Esophagus squamous epithelium (tissue), 5 donors: ENCODE data around the gene NRAP. TPM values are rescaled to one million over a fixed set of nuclear protein-coding genes. Genes with fewer than 3 reads are reported as not detected.
A peak's percentile ranks its signal among the peaks of the same experiment; 100 is the strongest.

Source experiments
- DNase-seq: peaks from one replicate; lab custom pipeline; 2025; lab: John Stamatoyannopoulos, UW
- H3K27ac ChIP-seq, 4 donors: fragments of 200-600 bp; sonication (generic); one replicate each; pipeline ENCODE4 v1.5.1; 2016 to 2019; ENCODE audit warnings: mild to moderate bottlenecking in 1 of 4
- H3K27me3 ChIP-seq, 4 donors: fragments of 200-600 bp; sonication (generic); 1 replicate in 3 of 4; 2 replicates in 1 of 4; pipeline versions ENCODE4 v1.5.1 to v1.6.0; 2017 to 2021; ENCODE audit warnings: antibody characterized with exemption in 1 of 4
- H3K36me3 ChIP-seq, 3 donors: fragments of 200-600 bp; sonication (generic); one replicate each; pipeline ENCODE4 v1.5.1; 2016 to 2019
- H3K4me1 ChIP-seq, 3 donors: fragments of 200-600 bp; sonication (generic); one replicate each; pipeline ENCODE4 v1.5.1; 2017 to 2019
- H3K4me3 ChIP-seq, 4 donors: fragments of 200-600 bp; sonication (generic); 1 replicate in 3 of 4; 2 replicates in 1 of 4; pipeline ENCODE4 v1.5.1; 2016 to 2019; ENCODE audit warnings: mild to moderate bottlenecking in 2 of 4, moderate library complexity in 1 of 4
- H3K9me3 ChIP-seq, 3 donors: fragments of 200-600 bp; sonication (generic); one replicate each; pipeline ENCODE4 v1.5.1; 2016 to 2019
- POLR2A ChIP-seq, 4 donors: fragments of 450-650 bp; IDR thresholded peaks; one replicate each; pipeline ENCODE4 v1.6.1; 2017; ENCODE audit warnings: antibody characterized with exemption in 4 of 4, mild to moderate bottlenecking in 4 of 4, moderate library complexity in 3 of 4
- WGBS, 2 donors: methylation state at CpG; one replicate each; pipeline ENCODE4 v1.1.5; 2018; 5-methylcytosine and 5-hydroxymethylcytosine counted together
- intact Hi-C: fragments of 100-400 bp; cut with DNase I; formaldehyde crosslinking; loops from one replicate; pipeline ENCODE4 v1.15.0; 2022
- total RNA-seq, 4 donors: library from RNA; depleted of rRNA; stranded (reverse); fragments of >200 nt; gene quantifications; one replicate each; pipeline ENCODE4 v1.1.0, GENCODE V29; 2016
- TF ChIP-seq, protein P1 (sequence below), 6 experiments: fragments of 450-650 bp in 4 of 6; fragments of 200-600 bp in 2 of 6; sonication (generic) in 2 of 6; IDR thresholded peaks; one replicate each; pipeline ENCODE4 v1.5.1; 2016 to 2019; ENCODE audit warnings: antibody characterized with exemption in 6 of 6, mild to moderate bottlenecking in 4 of 6, moderate library complexity in 4 of 6
- donor health status: DM: yes; HTN: yes; CAD: no.

NRAP gene
- total RNA-seq, 4 donors from 2014 or later: 0.08 TPM; not detected in 3

DNA sequence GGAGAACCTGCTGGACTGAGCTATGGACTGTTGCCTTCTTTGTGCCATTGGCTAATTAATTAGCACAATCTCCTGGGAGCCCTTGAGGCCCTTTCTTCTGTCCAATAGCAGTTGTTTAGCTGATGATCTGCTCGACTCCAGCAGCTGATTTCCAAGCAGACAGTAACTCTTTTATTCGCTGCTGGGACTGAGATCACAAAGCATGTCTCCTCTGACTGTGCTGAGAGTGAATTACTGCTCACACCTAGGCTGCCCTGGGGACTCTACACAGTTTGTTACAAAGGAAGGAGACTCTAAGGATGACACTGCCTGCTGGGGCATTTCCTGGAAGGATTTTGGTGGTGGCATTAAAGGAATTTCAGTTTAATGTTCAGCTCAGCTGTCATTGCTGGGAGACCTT is 47.3 kb upstream of the NRAP start:
- TF ChIP-seq, protein P1, sequence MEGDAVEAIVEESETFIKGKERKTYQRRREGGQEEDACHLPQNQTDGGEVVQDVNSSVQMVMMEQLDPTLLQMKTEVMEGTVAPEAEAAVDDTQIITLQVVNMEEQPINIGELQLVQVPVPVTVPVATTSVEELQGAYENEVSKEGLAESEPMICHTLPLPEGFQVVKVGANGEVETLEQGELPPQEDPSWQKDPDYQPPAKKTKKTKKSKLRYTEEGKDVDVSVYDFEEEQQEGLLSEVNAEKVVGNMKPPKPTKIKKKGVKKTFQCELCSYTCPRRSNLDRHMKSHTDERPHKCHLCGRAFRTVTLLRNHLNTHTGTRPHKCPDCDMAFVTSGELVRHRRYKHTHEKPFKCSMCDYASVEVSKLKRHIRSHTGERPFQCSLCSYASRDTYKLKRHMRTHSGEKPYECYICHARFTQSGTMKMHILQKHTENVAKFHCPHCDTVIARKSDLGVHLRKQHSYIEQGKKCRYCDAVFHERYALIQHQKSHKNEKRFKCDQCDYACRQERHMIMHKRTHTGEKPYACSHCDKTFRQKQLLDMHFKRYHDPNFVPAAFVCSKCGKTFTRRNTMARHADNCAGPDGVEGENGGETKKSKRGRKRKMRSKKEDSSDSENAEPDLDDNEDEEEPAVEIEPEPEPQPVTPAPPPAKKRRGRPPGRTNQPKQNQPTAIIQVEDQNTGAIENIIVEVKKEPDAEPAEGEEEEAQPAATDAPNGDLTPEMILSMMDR (IDR thresholded peaks at IDR 0.05): no peak
- TF ChIP-seq POLR2A (IDR thresholded peaks at IDR 0.05): no peak

DNA sequence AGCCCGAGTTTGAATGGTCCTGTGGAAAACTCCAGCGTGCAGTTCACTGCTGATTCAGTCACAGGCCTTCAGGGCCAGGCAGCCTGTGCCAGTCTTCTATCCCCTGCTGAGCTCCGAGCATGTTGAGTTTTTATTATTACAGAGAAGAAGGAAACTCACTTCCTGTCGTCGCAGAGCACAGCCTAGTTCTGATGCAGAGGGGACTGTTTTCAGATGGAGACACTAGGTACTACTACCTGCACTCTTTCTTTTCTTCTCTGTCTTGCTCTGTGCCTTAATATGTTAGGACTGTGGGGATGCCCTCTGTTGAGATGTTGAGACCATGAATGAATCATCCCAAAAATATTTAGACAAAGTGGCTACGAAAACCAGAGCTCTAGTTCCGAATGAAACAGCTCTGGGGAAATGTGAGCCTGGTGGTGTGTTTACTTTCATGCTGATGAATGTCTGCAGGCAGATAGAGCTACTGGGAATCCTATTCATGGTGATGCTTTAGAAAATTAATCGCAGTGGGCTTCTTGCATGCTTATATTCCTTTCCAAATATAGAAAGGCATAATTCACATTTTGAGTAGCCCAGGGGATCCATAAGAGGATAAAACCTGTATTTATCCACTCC is 45.5 kb upstream of the NRAP start:
- WGBS, 2 donors: 55 to 64% methylated on average over 5 to 8 of the region's 8 CpGs
- TF ChIP-seq, protein P1 (IDR thresholded peaks at IDR 0.05): no peak
- TF ChIP-seq POLR2A (IDR thresholded peaks at IDR 0.05): no peak
- intact Hi-C loops: loop anchor here (10.0 kb wide), 1 partner anchor 405 kb away; no protein-coding TSS in a partner anchor
- Histone ChIP-seq H3K27ac (peak overlapping the region in 2 of 4 donors; percentile 6 to 21), H3K27me3 (no peaks in the 10 kb centered on the region), H3K9me3 (no peaks in the 10 kb centered on the region), H3K36me3 (peaks cover 0 to 10% (median 0%) of the 10 kb centered on the region in 3 donors), H3K4me3 (no peak overlapping the region), H3K4me1 (peaks cover 0 to 61% (median 2%) of the 10 kb centered on the region in 3 donors)
- DNase-seq: no peak

More for the DNA sequence above, 47.3 kb upstream of the NRAP start:
- DNase-seq: no peak
- Histone ChIP-seq H3K27me3 (no peaks in the 10 kb centered on the region), H3K36me3 (peaks cover 0 to 25% (median 0%) of the 10 kb centered on the region in 3 donors), H3K4me1 (peaks cover 0 to 52% (median 2%) of the 10 kb centered on the region in 3 donors), H3K27ac (no peak overlapping the region), H3K9me3 (no peaks in the 10 kb centered on the region), H3K4me3 (no peak overlapping the region)
- intact Hi-C loops: no loop called here
- 79% methylated on average over 2 of the region's 2 CpGs; no CpG with 5 or more reads in 1 of the 2 donors for WGBS, 2 donors

DNA sequence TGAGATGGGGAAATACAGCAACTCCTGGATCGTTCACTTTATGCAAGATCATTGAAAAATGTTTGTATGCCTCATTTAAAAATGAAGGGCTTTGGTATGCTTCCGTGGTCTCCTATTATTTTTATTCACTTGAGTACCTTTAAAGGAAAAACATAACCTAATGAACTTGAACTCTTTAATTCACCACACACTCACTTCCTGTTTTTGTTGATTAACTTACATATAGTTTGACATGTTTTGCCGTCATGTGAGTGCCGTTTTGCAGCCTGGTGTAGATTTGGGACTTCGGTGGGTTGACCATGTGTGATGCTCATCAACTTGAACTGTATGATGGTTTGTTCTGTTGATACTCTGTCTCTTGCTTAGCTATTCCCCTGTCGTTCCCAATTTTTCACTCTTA is 44.8 kb upstream of the NRAP start:
- no peak for TF ChIP-seq POLR2A (IDR thresholded peaks at IDR 0.05)
- TF ChIP-seq, protein P1 (IDR thresholded peaks at IDR 0.05): no peak
- Histone ChIP-seq H3K4me3 (no peak overlapping the region), H3K9me3 (no peaks in the 10 kb centered on the region), H3K27me3 (no peaks in the 10 kb centered on the region), H3K27ac (no peak overlapping the region), H3K4me1 (peaks cover 0 to 59% (median 2%) of the 10 kb centered on the region in 3 donors), H3K36me3 (peaks cover 0 to 16% (median 0%) of the 10 kb centered on the region in 3 donors)
- intact Hi-C loops: loop anchor here (10.0 kb wide), 1 partner anchor 406 kb away; no protein-coding TSS in a partner anchor
- 85 to 87% methylated on average over 6 of the region's 6 CpGs for WGBS, 2 donors
- no peak for DNase-seq

DNA sequence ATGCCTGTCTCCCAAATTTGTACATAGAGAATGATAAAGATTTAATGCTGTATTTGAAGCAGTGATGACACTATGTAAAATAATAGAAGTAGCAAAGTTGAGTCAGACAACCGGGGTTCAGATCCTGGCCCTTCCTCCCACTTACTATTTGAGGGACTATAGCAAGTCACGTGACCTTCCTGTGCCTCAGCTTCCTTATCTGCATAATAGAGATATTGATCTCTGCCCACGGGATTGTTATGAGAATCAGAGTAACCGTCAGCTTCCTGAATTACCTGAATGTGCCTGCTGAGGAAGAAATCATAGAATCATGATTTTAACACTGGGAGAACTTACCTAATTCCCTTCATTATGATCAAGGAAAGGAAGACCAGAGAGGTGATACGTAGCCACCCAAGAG is 42.8 kb upstream of the NRAP start:
- Histone ChIP-seq H3K27me3 (no peaks in the 10 kb centered on the region), H3K4me3 (no peak overlapping the region), H3K4me1 (peaks cover 0 to 58% (median 2%) of the 10 kb centered on the region in 3 donors), H3K36me3 (peaks cover 0 to 16% (median 0%) of the 10 kb centered on the region in 3 donors), H3K9me3 (no peaks in the 10 kb centered on the region), H3K27ac (no peak overlapping the region)
- TF ChIP-seq POLR2A (IDR thresholded peaks at IDR 0.05): no peak
- TF ChIP-seq, protein P1 (IDR thresholded peaks at IDR 0.05): no peak
- no peak for DNase-seq
- intact Hi-C loops: loop anchor here (10.0 kb wide), 1 partner anchor 408 kb away; no protein-coding TSS in a partner anchor
- 70% methylated on average over 5 of the region's 5 CpGs for WGBS, 2 donors

DNA sequence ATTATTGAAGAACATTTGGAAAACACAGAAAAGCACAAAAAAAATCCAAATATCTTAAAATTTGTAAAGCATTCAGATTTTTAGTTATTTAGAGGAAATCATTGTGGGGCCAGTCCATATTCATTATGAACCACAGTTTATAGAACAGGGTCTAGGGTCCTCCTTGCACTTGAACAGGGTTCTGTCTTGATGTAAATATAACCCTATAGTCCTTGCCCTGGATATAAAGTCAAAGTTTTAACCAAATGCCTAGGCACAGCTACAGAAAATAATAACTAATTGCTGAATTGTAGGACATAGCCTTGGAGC is 41.5 kb upstream of the NRAP start:
- intact Hi-C loops: loop anchor here (10.0 kb wide), 1 partner anchor 410 kb away; no protein-coding TSS in a partner anchor
- Histone ChIP-seq H3K36me3 (peaks cover 0 to 28% (median 0%) of the 10 kb centered on the region in 3 donors), H3K27me3 (no peaks in the 10 kb centered on the region), H3K9me3 (no peaks in the 10 kb centered on the region), H3K4me1 (peaks cover 0 to 46% (median 0%) of the 10 kb centered on the region in 3 donors), H3K4me3 (no peak overlapping the region), H3K27ac (no peak overlapping the region)
- no peak for DNase-seq
- TF ChIP-seq, protein P1 (IDR thresholded peaks at IDR 0.05): no peak
- no peak for TF ChIP-seq POLR2A (IDR thresholded peaks at IDR 0.05)
